ENCODE measurements around the gene PSMA5.
A peak's percentile ranks its signal among the peaks of the same experiment; 100 is the strongest.

DNA sequence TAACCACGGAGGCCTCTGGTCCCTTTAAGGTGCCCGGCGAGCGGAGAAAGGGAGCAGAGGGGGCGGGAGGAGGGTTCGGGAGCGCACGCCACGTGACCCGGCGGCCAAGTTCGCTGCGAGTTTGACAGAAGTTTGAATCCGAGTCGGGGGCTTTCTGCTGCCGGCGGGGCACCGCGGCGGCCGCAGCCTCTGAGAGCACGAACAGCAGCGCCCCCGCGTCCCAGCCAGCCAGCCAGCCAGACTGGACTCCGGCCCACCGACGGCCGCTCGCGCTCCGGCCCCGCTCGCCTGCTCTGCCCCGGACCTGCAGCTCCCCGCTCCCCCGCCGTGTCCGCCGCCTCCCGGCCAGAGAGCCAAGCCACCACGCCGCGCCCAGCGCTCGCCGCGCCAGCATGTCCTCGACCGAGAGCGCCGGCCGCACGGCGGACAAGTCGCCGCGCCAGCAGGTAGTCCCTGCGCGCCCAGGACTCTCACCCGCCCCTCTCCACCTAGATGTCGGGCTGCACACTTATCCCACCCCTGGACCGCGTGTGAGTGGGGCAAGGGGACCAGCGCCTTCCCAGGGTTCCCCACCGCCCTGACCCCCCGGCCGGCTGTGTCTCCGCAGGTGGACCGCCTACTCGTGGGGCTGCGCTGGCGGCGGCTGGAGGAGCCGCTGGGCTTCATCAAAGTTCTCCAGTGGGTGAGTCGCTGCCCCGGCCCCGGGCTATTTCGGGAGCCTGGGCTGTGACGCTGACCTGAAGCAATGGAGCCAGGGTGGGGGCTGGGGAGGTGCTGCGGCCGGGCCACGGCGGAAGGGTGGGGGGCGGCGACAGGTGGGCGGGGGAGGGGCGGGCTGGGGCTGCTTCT is 40.4 kb upstream of the PSMA5 start, which contains the start of gene SYPL2:
- TF ChIP-seq, protein P1, sequence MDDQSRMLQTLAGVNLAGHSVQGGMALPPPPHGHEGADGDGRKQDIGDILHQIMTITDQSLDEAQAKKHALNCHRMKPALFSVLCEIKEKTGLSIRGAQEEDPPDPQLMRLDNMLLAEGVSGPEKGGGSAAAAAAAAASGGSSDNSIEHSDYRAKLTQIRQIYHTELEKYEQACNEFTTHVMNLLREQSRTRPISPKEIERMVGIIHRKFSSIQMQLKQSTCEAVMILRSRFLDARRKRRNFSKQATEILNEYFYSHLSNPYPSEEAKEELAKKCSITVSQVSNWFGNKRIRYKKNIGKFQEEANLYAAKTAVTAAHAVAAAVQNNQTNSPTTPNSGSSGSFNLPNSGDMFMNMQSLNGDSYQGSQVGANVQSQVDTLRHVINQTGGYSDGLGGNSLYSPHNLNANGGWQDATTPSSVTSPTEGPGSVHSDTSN (CRISPR knock-in tag; IDR thresholded peaks at IDR 0.05; ENCODE audit: borderline replicate concordance), result no peak
- TF ChIP-seq FOXP1 (IDR thresholded peaks at IDR 0.05) (no peak), FOXP1 (CRISPR knock-in tag; IDR thresholded peaks at IDR 0.05) (no peak), BHLHE40 (IDR thresholded peaks at IDR 0.05; ENCODE audit: low read length) (no peak), EP300 (IDR thresholded peaks at IDR 0.05; ENCODE audit: low read depth in 2 of 2, low read length in 2 of 2) (no peak), EP300 (CRISPR knock-in tag; IDR thresholded peaks at IDR 0.05; ENCODE audit: borderline replicate concordance) (no peak), NBN (conservative IDR thresholded peaks at IDR 0.05) (no peak), ZNF138 (CRISPR knock-in tag; IDR thresholded peaks at IDR 0.05; ENCODE audit: low read depth) (no peak), POLR2A (IDR thresholded peaks at IDR 0.05; ENCODE audit: insufficient read depth in 1 of 2, low read depth in 2 of 2, low read length in 2 of 2) (no peak), HNRNPL (IDR thresholded peaks at IDR 0.05; ENCODE audit: low read depth, low read length) (no peak), U2AF1 (optimal IDR thresholded peaks at IDR 0.05; ENCODE audit: low read depth, low read length) (no peak)
- TF ChIP-seq, protein P2, sequence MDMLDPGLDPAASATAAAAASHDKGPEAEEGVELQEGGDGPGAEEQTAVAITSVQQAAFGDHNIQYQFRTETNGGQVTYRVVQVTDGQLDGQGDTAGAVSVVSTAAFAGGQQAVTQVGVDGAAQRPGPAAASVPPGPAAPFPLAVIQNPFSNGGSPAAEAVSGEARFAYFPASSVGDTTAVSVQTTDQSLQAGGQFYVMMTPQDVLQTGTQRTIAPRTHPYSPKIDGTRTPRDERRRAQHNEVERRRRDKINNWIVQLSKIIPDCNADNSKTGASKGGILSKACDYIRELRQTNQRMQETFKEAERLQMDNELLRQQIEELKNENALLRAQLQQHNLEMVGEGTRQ (IDR thresholded peaks at IDR 0.05; ENCODE audit: low read depth, low read length), result no peak
- TF ChIP-seq, protein P2 (CRISPR knock-in tag; IDR thresholded peaks at IDR 0.05; ENCODE audit: borderline replicate concordance), result peak; percentile 63; the same call in 1 of the 2 replicates
- TF ChIP-seq, protein P3, sequence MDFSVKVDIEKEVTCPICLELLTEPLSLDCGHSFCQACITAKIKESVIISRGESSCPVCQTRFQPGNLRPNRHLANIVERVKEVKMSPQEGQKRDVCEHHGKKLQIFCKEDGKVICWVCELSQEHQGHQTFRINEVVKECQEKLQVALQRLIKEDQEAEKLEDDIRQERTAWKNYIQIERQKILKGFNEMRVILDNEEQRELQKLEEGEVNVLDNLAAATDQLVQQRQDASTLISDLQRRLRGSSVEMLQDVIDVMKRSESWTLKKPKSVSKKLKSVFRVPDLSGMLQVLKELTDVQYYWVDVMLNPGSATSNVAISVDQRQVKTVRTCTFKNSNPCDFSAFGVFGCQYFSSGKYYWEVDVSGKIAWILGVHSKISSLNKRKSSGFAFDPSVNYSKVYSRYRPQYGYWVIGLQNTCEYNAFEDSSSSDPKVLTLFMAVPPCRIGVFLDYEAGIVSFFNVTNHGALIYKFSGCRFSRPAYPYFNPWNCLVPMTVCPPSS (IDR thresholded peaks at IDR 0.05), result no peak
